Sigmoid colon (tissue), 4 donors: ENCODE data around the gene TMEM63B.

Experiments
- CTCF ChIP-seq, 4 experiments: fragments of 450-650 bp in 3 of 4; fragments of 200-600 bp in 1 of 4; IDR thresholded peaks; one replicate each; pipeline ENCODE4 v1.5.1; 2016 to 2019; ENCODE audit warnings: antibody characterized with exemption in 4 of 4, mild to moderate bottlenecking in 3 of 4, moderate library complexity in 2 of 4
- EP300 ChIP-seq, 4 donors: sonication (generic); formaldehyde crosslinking; IDR thresholded peaks; one replicate each; pipeline ENCODE4 v1.6.1; 2017; ENCODE audit warnings: antibody characterized with exemption in 4 of 4
- POLR2AphosphoS5 ChIP-seq, 4 donors: sonication (generic); formaldehyde crosslinking; IDR thresholded peaks; one replicate each; pipeline ENCODE4 v1.6.1; 2017; ENCODE audit warnings: antibody characterized with exemption in 4 of 4

GRCh38 chr6:44152109-44152461 lies 24.7 kb downstream of the TMEM63B start:
- TF ChIP-seq EP300 (IDR thresholded peaks at IDR 0.05) (no peak), CTCF (IDR thresholded peaks at IDR 0.05) (peak in 1 of 4 experiments; percentile 30), POLR2AphosphoS5 (IDR thresholded peaks at IDR 0.05) (no peak)
